Activated naive CD8-positive, alpha-beta T cell (primary cell): ENCODE data around the gene SPATA6.
"Not testable (repeated sequence)": the region's sequence is repeated elsewhere in the genome, so short reads cannot be mapped to it uniquely, and the experiment has no call there.

ENCODE experiments used
- H3K27ac Mint-ChIP-seq: one replicate; pipeline ENCODE4 v1.8.0; 2021; ENCODE audit warnings: mixed read lengths
- H3K27me3 Mint-ChIP-seq: one replicate; pipeline ENCODE4 v1.8.0; 2021; ENCODE audit warnings: mixed read lengths
- H3K36me3 Mint-ChIP-seq: one replicate; pipeline ENCODE4 v1.8.0; 2021; ENCODE audit warnings: mixed read lengths
- H3K4me1 Mint-ChIP-seq: one replicate; pipeline ENCODE4 v1.8.0; 2021; ENCODE audit warnings: low read depth, mixed read lengths
- H3K4me3 Mint-ChIP-seq: one replicate; pipeline ENCODE4 v1.8.0; 2021; ENCODE audit warnings: mild to moderate bottlenecking, mixed read lengths
- H3K9me3 Mint-ChIP-seq: one replicate; pipeline ENCODE4 v1.8.0; 2021; ENCODE audit warnings: low read depth, mixed read lengths

SPATA6 gene

DNA sequence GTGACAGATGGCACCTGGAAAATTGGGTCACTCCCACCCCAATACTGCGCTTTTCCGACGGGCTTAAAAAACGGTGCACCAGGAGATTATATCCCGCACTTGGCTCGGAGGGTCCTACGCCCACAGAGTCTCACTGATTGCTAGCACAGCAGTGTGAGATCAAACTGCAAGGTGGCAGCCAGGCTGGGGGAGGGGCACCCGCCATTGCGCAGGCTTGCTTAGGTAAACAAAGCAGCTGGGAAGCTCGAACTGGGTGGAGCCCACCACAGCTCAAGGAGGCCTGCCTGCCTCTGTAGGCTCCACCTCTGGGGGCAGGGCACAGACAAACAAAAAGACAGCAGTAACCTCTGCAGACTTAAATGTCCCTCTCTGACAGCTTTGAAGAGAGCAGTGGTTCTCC is 194.6 kb downstream of the SPATA6 start:
- H3K36me3 Mint-ChIP-seq, H3K4me3 Mint-ChIP-seq, H3K9me3 Mint-ChIP-seq, H3K27ac Mint-ChIP-seq, H3K4me1 Mint-ChIP-seq: not testable (repeated sequence)
- H3K27me3 Mint-ChIP-seq = peaks cover 14% of the 10 kb centered on the region

DNA sequence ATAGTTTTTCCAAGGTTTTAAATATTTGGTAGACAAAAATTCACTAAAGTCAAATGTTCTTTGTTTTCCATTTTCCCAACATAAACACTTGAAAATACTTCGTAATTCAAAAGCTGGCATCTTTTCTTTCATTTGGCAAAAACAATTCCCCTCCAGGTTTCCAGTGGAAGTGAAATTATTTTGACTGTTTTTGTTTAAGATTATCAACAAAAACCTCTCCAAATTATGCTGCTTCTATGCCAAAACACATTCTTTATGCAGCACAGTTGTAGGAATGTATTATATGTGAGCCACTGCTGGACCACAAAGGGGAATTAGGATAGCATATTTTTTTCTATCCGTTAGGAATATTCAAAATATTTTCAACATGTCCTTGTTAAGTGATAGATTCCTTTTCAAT is 205.4 kb downstream of the SPATA6 start:
- H3K9me3 Mint-ChIP-seq = peaks cover 4% of the 10 kb centered on the region
- no peaks in the 10 kb centered on the region for H3K36me3 Mint-ChIP-seq
- no peak overlapping the region for H3K4me3 Mint-ChIP-seq
- no peak overlapping the region for H3K27ac Mint-ChIP-seq
- H3K27me3 Mint-ChIP-seq = peaks cover 2% of the 10 kb centered on the region
- no peaks in the 10 kb centered on the region for H3K4me1 Mint-ChIP-seq

DNA sequence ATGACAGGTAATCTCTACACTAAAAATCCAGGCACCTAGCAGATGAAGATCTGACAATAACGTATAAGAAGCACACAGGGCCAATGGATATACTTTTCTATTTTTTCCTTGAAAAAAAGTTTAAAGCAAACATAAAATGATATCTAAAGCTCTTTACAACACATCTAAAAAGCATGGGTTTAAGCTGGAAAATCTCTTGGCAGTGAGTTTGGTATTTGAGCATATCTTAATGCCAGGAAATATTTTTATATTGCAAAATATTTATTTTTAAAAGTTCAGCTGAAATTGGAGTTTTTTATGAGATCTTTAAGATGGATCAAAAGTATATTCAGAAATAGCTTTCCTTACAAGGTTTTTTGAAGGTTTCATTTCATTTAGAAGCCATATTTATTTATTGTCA is 209.0 kb downstream of the SPATA6 start:
- Mint-ChIP-seq H3K27me3 (peaks cover 4% of the 10 kb centered on the region), H3K4me3 (no peak overlapping the region), H3K4me1 (no peaks in the 10 kb centered on the region), H3K27ac (no peak overlapping the region), H3K36me3 (no peaks in the 10 kb centered on the region), H3K9me3 (peaks cover 4% of the 10 kb centered on the region)

DNA sequence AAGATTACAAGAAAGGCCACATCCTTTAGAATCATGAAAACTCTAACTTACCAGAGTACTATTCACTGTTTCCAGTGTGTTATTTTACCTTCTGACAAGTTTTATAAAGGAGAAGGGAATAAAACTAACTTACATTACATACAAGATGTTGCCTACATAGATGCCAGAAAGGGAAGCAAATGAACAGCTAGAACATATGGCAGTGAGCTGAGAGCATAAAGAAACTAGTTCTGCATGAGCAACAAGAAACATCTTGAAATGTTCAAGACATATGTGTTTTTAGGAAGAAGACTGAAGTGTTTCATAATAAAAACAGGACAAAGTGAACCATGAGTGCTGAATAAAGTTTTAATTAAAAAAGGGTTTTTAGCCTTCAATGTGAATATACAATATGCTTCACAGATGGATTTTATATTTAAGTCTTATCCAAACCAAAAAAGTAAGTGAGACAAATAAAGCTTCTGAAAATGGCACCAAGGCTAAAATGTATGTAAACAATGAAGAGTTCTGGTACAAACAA is 210.1 kb downstream of the SPATA6 start:
- Mint-ChIP-seq H3K9me3 (peaks cover 4% of the 10 kb centered on the region), H3K27ac (no peak overlapping the region), H3K4me1 (no peaks in the 10 kb centered on the region), H3K27me3 (peaks cover 4% of the 10 kb centered on the region), H3K36me3 (no peaks in the 10 kb centered on the region), H3K4me3 (no peak overlapping the region)

DNA sequence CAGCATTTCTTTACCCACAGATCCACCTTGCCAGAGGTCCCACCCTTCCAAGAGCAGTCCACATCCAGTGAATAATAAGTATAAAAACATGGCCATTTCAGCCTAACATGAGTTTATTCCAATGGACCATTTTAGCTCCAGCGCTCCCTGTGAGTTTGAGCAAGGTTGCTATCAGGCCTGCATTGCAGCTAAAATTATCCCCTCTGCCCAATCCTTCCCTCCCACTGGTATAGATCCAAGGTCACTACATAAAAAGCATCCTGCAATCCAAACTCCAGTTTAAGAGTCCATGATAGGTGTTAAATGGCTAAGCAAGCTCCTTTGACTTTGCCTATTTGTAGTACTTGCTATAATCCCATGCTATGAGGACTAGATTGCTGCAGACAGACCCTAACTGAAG is 213.9 kb downstream of the SPATA6 start:
- Mint-ChIP-seq H3K27ac (no peak overlapping the region), H3K9me3 (no peaks in the 10 kb centered on the region), H3K4me1 (no peaks in the 10 kb centered on the region), H3K36me3 (no peaks in the 10 kb centered on the region), H3K4me3 (no peak overlapping the region), H3K27me3 (peaks cover 3% of the 10 kb centered on the region)

DNA sequence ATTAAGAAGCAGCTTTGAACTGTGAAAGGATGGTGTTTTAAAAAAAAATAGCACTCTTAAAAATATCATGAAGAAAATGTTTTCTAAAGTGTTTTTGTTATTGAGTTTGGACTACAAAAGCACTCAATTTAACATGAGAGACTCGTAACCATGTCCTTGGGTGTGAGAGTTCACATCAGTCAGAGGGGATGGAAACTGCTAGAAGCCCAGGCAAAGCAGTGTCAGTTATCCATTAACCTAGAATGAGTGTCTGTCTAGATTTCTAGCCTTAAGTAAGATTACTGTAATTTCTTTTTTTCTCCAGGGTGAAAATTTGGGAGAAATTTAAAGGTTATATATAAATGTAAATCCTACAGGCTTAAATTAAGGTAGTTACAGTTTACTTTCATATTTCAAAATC is 217.8 kb downstream of the SPATA6 start:
- peaks cover 3% of the 10 kb centered on the region for H3K27me3 Mint-ChIP-seq
- H3K4me3 Mint-ChIP-seq = no peak overlapping the region
- no peak overlapping the region for H3K27ac Mint-ChIP-seq
- no peaks in the 10 kb centered on the region for H3K4me1 Mint-ChIP-seq
- H3K36me3 Mint-ChIP-seq = no peaks in the 10 kb centered on the region
- no peaks in the 10 kb centered on the region for H3K9me3 Mint-ChIP-seq

DNA sequence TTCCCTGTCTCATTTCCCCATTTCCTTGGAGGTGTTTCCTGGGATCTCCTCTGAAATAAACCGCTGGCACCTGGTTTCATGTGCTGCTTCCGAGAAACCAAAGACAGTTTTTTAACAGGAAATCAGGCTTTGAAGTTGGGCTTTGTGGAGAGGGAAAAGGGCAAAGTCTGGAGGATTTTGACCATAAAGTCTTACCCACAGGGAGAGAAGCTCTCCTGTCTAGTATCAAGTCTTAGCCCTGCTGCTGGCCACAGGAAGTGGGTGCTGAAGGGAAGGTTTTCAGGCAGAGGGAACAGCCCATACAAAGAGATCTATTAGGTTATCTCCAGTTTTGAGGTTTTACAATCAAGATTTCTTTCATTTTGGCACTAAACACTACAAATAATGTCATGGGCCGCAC is 220.2 kb downstream of the SPATA6 start:
- no peaks in the 10 kb centered on the region for H3K4me1 Mint-ChIP-seq
- H3K36me3 Mint-ChIP-seq = no peaks in the 10 kb centered on the region
- no peak overlapping the region for H3K27ac Mint-ChIP-seq
- H3K4me3 Mint-ChIP-seq = no peak overlapping the region
- H3K27me3 Mint-ChIP-seq = peaks cover 3% of the 10 kb centered on the region
- H3K9me3 Mint-ChIP-seq = no peaks in the 10 kb centered on the region

DNA sequence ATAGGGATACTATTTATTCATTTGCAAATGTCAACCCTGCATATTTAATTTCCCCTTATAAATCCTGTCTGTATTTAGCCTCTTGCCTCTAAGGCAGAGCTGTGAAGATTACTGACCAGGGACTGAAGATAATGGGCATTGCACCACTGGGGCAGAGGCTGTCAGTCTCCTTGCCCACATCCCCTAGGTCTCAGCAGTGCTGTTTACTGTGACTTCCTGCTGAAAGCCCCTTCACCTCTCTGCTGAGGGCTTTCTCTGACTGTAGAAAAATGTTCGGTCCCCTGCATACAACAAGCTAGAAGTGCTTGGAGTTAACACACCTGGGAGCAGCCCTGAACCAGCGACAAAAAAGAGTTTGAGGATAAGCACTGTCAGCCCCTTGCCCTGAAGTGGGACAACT is 220.7 kb downstream of the SPATA6 start:
- no peaks in the 10 kb centered on the region for H3K9me3 Mint-ChIP-seq

DNA sequence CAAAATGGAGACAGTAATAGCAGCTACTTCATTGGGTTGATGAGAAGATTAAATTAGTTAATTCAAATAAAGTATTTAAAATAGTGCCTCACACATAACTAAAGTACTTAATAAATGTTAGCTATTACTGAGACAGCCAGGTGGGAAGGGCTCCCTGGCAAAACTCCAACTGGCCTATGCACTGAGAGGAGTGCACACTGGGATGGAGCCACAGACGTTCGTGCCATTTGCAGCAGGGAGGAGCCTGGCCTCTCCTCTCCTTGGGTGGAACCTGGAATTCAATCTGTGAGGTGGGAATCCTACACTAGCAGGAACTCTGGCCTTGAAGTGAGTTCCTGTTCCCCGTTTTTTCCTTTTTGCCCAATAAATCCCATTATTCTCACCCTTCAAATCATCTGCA is 221.4 kb downstream of the SPATA6 start:
- Mint-ChIP-seq H3K4me1 (no peaks in the 10 kb centered on the region), H3K27ac (no peak overlapping the region), H3K27me3 (peaks cover 1% of the 10 kb centered on the region), H3K4me3 (no peak overlapping the region), H3K36me3 (no peaks in the 10 kb centered on the region), H3K9me3 (no peaks in the 10 kb centered on the region)

More for the DNA sequence above, 220.7 kb downstream of the SPATA6 start:
- no peaks in the 10 kb centered on the region for H3K36me3 Mint-ChIP-seq
- no peaks in the 10 kb centered on the region for H3K4me1 Mint-ChIP-seq
- no peak overlapping the region for H3K4me3 Mint-ChIP-seq
- H3K27me3 Mint-ChIP-seq = peaks cover 3% of the 10 kb centered on the region
- H3K27ac Mint-ChIP-seq = no peak overlapping the region

DNA sequence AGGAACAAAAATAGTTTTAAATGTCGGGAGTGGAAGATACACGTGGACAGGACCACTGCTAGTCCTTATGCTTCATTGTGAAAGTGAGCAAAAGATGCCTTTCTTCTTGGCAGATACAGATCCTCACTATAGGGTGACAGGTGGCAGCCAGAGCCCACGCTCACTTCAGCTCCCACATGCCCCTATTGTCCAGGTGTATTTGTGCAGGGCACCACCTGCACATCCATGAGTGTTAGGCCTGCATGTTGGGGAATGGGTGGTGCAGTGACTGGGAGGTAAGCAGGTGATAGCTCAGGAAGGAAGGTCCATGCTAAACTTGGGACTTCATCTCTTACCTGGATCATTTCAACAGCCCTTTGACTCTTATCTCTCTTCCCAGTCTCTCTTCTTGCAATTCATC is 222.1 kb downstream of the SPATA6 start:
- Mint-ChIP-seq H3K27me3 (peaks cover 1% of the 10 kb centered on the region), H3K9me3 (no peaks in the 10 kb centered on the region), H3K4me3 (no peak overlapping the region), H3K27ac (no peak overlapping the region), H3K36me3 (no peaks in the 10 kb centered on the region), H3K4me1 (peaks cover 4% of the 10 kb centered on the region)

DNA sequence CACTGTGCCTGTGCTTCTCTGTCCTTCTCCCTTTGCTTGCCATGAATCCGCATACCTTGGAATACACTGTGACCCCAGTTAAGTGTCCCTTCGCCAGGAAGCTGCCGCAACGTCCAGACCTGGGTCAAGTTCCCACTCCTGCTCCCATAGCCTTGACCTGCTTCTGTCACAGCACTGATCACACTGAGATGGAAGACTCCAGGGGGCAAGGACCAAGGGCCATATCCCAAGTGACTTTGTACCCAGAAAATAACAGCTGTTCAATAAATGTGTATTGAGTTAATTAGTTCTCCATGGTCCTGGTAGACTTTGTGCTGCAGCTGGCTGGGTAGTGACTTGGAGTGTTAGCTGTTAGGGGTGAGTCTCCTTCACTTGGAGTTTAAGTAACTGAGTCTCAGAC is 223.6 kb downstream of the SPATA6 start:
- Mint-ChIP-seq H3K27me3 (peaks cover 1% of the 10 kb centered on the region), H3K27ac (no peak overlapping the region), H3K4me3 (no peak overlapping the region), H3K9me3 (no peaks in the 10 kb centered on the region), H3K4me1 (peaks cover 4% of the 10 kb centered on the region), H3K36me3 (no peaks in the 10 kb centered on the region)

DNA sequence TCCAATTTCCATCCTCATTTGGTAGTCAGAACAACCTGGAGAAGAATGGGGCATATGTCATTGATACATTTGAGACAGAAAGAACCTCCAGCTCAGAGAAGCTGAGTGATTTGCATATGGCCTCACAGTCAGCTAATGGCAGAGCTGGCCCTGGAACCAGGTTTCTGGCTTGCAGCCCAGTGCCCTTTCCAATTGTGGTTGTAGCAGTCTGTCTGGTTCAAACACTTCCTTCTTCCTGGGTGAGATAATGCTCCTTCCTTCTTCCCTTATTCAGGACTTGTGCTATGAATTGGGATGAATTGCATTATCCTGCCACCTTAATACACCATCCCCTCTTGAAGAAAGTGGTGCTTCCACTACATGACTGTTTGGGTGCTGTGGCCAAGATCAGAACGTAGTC is 225.3 kb downstream of the SPATA6 start:
- Mint-ChIP-seq H3K36me3 (no peaks in the 10 kb centered on the region), H3K4me1 (peaks cover 4% of the 10 kb centered on the region), H3K9me3 (no peaks in the 10 kb centered on the region), H3K4me3 (no peak overlapping the region), H3K27me3 (peaks cover 1% of the 10 kb centered on the region), H3K27ac (no peak overlapping the region)
